ENCODE measurements around the gene B4GALNT3.

B4GALNT3 gene

GRCh38 chr12:467591-467990, 7.9 kb downstream of the B4GALNT3 start:
- DNase-seq (ENCODE audit: low read depth in 3 of 3), result no peak

GRCh38 chr12:468671-469389, 9.1 kb downstream of the B4GALNT3 start:
- DNase-seq (ENCODE audit: low read depth in 3 of 3), result no peak

- DNase-seq (ENCODE audit: low read depth in 3 of 3), result no peak
Observed at GRCh38 chr12:470133-470532, 10.4 kb downstream of the B4GALNT3 start.

- DNase-seq (ENCODE audit: low read depth in 3 of 3), result no peak
Observed at GRCh38 chr12:473198-473597, 13.5 kb downstream of the B4GALNT3 start.

- no peak for DNase-seq (ENCODE audit: low read depth in 3 of 3)
Observed at GRCh38 chr12:473863-474577, 14.3 kb downstream of the B4GALNT3 start.

- no peak for DNase-seq (ENCODE audit: low read depth in 3 of 3)
Observed at GRCh38 chr12:475286-475685, 15.5 kb downstream of the B4GALNT3 start.

- DNase-seq (ENCODE audit: low read depth in 3 of 3), result no peak
Observed at GRCh38 chr12:479161-479560, 19.4 kb downstream of the B4GALNT3 start.

GRCh38 chr12:480831-481816, 21.4 kb downstream of the B4GALNT3 start:
- no peak for DNase-seq (ENCODE audit: low read depth in 3 of 3)

- no peak for DNase-seq (ENCODE audit: low read depth in 3 of 3)
Observed at GRCh38 chr12:482061-482460, 22.3 kb downstream of the B4GALNT3 start.

- no peak for DNase-seq (ENCODE audit: low read depth in 3 of 3)
Observed at GRCh38 chr12:484096-484495, 24.4 kb downstream of the B4GALNT3 start.

- no peak for DNase-seq (ENCODE audit: low read depth in 3 of 3)
Observed at GRCh38 chr12:490260-490659, 30.5 kb downstream of the B4GALNT3 start.

GRCh38 chr12:495466-495865, 35.7 kb downstream of the B4GALNT3 start:
- DNase-seq (ENCODE audit: low read depth in 3 of 3), result no peak

- no peak for DNase-seq (ENCODE audit: low read depth in 3 of 3)
Observed at GRCh38 chr12:496736-497135, 37.0 kb downstream of the B4GALNT3 start.

GRCh38 chr12:497501-498160, 37.9 kb downstream of the B4GALNT3 start:
- DNase-seq (ENCODE audit: low read depth in 3 of 3), result no peak

- DNase-seq (ENCODE audit: low read depth in 3 of 3), result no peak
Observed at GRCh38 chr12:499837-500458, 40.2 kb downstream of the B4GALNT3 start.

GRCh38 chr12:501722-502447, 42.1 kb downstream of the B4GALNT3 start:
- no peak for DNase-seq (ENCODE audit: low read depth in 3 of 3)

- no peak for DNase-seq (ENCODE audit: low read depth in 3 of 3)
Observed at GRCh38 chr12:503111-503761, 43.5 kb downstream of the B4GALNT3 start.

GRCh38 chr12:505221-505620, 45.5 kb downstream of the B4GALNT3 start:
- DNase-seq (ENCODE audit: low read depth in 3 of 3), result no peak

GRCh38 chr12:507391-507796, 47.7 kb downstream of the B4GALNT3 start:
- DNase-seq (ENCODE audit: low read depth in 3 of 3), result no peak

GRCh38 chr12:508145-508544, 48.4 kb downstream of the B4GALNT3 start:
- no peak for DNase-seq (ENCODE audit: low read depth in 3 of 3)

Measured in stimulated activated CD4-positive, alpha-beta T cell treated with anti-CD3 and anti-CD28 coated beads, TNF-alpha, amount 100 ng/mL, for 48 hours (primary cell).